ENCODE measurements around the gene SCN5A.

The SCN5A gene

GRCh38 chr3:38600551-38600950, 48.9 kb downstream of the SCN5A start:
- DNase-seq (ENCODE audit: low read depth): no peak

GRCh38 chr3:38599886-38600285, 49.6 kb downstream of the SCN5A start:
- no peak for DNase-seq (ENCODE audit: low read depth)

- DNase-seq (ENCODE audit: low read depth): no peak
Observed at GRCh38 chr3:38598791-38599190, 50.7 kb downstream of the SCN5A start.

GRCh38 chr3:38597502-38598060, 51.9 kb downstream of the SCN5A start:
- no peak for DNase-seq (ENCODE audit: low read depth)

- no peak for DNase-seq (ENCODE audit: low read depth)
Observed at GRCh38 chr3:38595393-38595792, 54.1 kb downstream of the SCN5A start.

GRCh38 chr3:38590521-38590920, 59.0 kb downstream of the SCN5A start:
- DNase-seq (ENCODE audit: low read depth): no peak

- DNase-seq (ENCODE audit: low read depth): no peak
Observed at GRCh38 chr3:38588995-38589937, 60.2 kb downstream of the SCN5A start.

- DNase-seq (ENCODE audit: low read depth): no peak
Observed at GRCh38 chr3:38588371-38588971, 61.0 kb downstream of the SCN5A start.

GRCh38 chr3:38587548-38588131, 61.8 kb downstream of the SCN5A start:
- no peak for DNase-seq (ENCODE audit: low read depth)

GRCh38 chr3:38586546-38587520, 62.7 kb downstream of the SCN5A start:
- no peak for DNase-seq (ENCODE audit: low read depth)

- DNase-seq (ENCODE audit: low read depth): no peak
Observed at GRCh38 chr3:38585791-38586420, 63.6 kb downstream of the SCN5A start.

GRCh38 chr3:38583688-38584087, 65.8 kb downstream of the SCN5A start:
- DNase-seq (ENCODE audit: low read depth): no peak

- DNase-seq (ENCODE audit: low read depth): no peak
Observed at GRCh38 chr3:38582941-38583645, 66.4 kb downstream of the SCN5A start.

- DNase-seq (ENCODE audit: low read depth): no peak
Observed at GRCh38 chr3:38582316-38582715, 67.2 kb downstream of the SCN5A start.

GRCh38 chr3:38581774-38582173, 67.7 kb downstream of the SCN5A start:
- no peak for DNase-seq (ENCODE audit: low read depth)

- DNase-seq (ENCODE audit: low read depth): no peak
Observed at GRCh38 chr3:38580450-38581382, 68.8 kb downstream of the SCN5A start.

- no peak for DNase-seq (ENCODE audit: low read depth)
Observed at GRCh38 chr3:38579551-38580449, 69.7 kb downstream of the SCN5A start.

GRCh38 chr3:38579141-38579540, 70.3 kb downstream of the SCN5A start:
- DNase-seq (ENCODE audit: low read depth): no peak

Data from stimulated activated CD8-positive, alpha-beta memory T cell treated with anti-CD3 and anti-CD28 coated beads, Interleukin-12 subunit alpha, Interleukin-12 subunit beta, amount 100 ng/mL, for 4 hours (primary cell).